H9 (cell line): ENCODE measurements around the gene TDRD3. TPM values are rescaled to one million over a fixed set of nuclear protein-coding genes. Genes with fewer than 3 reads are reported as not detected.

Experiments used
- DNase-seq: peaks from one replicate; pipeline ENCODE4 v3.0.0-alpha.2; 2017
- H2AFZ ChIP-seq: one replicate; pipeline ENCODE4 v1.6.1; 2013; ENCODE audit warnings: mild to moderate bottlenecking, low read length, control low read depth, moderate library complexity
- H2AK5ac ChIP-seq: 2 replicates; pipeline ENCODE4 v1.6.1; 2013; ENCODE audit warnings: low read length, control low read depth, mixed read lengths; ENCODE audit not compliant: insufficient read length
- H2BK120ac ChIP-seq: one replicate; pipeline ENCODE4 v1.6.1; 2013; ENCODE audit warnings: low read depth, mild to moderate bottlenecking, low read length, control low read depth, inconsistent platforms; ENCODE audit not compliant: poor library complexity, severe bottlenecking
- H2BK12ac ChIP-seq: 2 replicates; pipeline ENCODE4 v1.6.1; 2013; ENCODE audit warnings: low read length, control low read depth, mixed read lengths, low read depth; ENCODE audit not compliant: insufficient read length
- H2BK15ac ChIP-seq: 2 replicates; pipeline ENCODE4 v1.6.1; 2013; ENCODE audit warnings: low read depth, low read length, control low read depth
- H2BK20ac ChIP-seq: one replicate; pipeline ENCODE4 v1.6.1; 2013; ENCODE audit warnings: low read depth, mild to moderate bottlenecking, low read length, control low read depth, inconsistent platforms; ENCODE audit not compliant: poor library complexity, severe bottlenecking
- H2BK5ac ChIP-seq: 2 replicates; pipeline ENCODE4 v1.6.1; 2013; ENCODE audit warnings: low read length, control low read depth, mixed read lengths; ENCODE audit not compliant: insufficient read length
- H3K14ac ChIP-seq: 2 replicates; pipeline ENCODE4 v1.6.1; 2013; ENCODE audit warnings: low read length, control low read depth; ENCODE audit not compliant: insufficient read depth
- H3K18ac ChIP-seq: 2 replicates; pipeline ENCODE4 v1.6.1; 2013; ENCODE audit warnings: low read depth, mild to moderate bottlenecking, mixed read lengths, low read length, control low read depth; ENCODE audit not compliant: insufficient read length
- H3K23ac ChIP-seq: 2 replicates; pipeline ENCODE4 v1.6.1; 2013; ENCODE audit warnings: low read length, control low read depth, mixed read lengths, low read depth; ENCODE audit not compliant: insufficient read length
- H3K23me2 ChIP-seq: 2 replicates; pipeline ENCODE4 v1.6.1; 2013; ENCODE audit warnings: low read depth, mild to moderate bottlenecking, mixed read lengths, low read length, control low read depth; ENCODE audit not compliant: insufficient read length, poor library complexity, severe bottlenecking
- H3K27ac ChIP-seq: 2 replicates; pipeline ENCODE4 v1.5.1; 2013; ENCODE audit warnings: low read length, control low read depth, mixed read lengths, low read depth; ENCODE audit not compliant: insufficient read length
- H3K27me3 ChIP-seq: 2 replicates; pipeline ENCODE4 v1.6.1; 2013; ENCODE audit warnings: low read length, control low read depth, inconsistent platforms; ENCODE audit not compliant: insufficient read depth
- H3K4ac ChIP-seq: 2 replicates; pipeline ENCODE4 v1.6.1; 2013; ENCODE audit warnings: low read depth, mild to moderate bottlenecking, control low read depth, inconsistent platforms, low read length, moderate library complexity
- H3K4me1 ChIP-seq: 2 replicates; pipeline ENCODE4 v1.6.1; 2013; ENCODE audit warnings: low read length, control low read depth, inconsistent platforms; ENCODE audit not compliant: insufficient read depth
- H3K4me2 ChIP-seq: 2 replicates; pipeline ENCODE4 v1.6.1; 2013; ENCODE audit warnings: low read length, control low read depth, mixed read lengths; ENCODE audit not compliant: insufficient read length, insufficient read depth
- H3K56ac ChIP-seq: 2 replicates; pipeline ENCODE4 v1.6.1; 2013; ENCODE audit warnings: low read depth, mild to moderate bottlenecking, mixed read lengths, low read length, control low read depth; ENCODE audit not compliant: insufficient read length
- H3K79me1 ChIP-seq: 2 replicates; pipeline ENCODE4 v1.6.1; 2013; ENCODE audit warnings: low read depth, mild to moderate bottlenecking, moderate library complexity, low read length, control low read depth, inconsistent platforms; ENCODE audit not compliant: insufficient read depth, poor library complexity, severe bottlenecking
- H3K79me2 ChIP-seq: 2 replicates; pipeline ENCODE4 v1.6.1; 2013; ENCODE audit warnings: low read length, control low read depth, inconsistent platforms; ENCODE audit not compliant: insufficient read depth
- H3K9ac ChIP-seq: 2 replicates; pipeline ENCODE4 v1.6.1; 2013; ENCODE audit warnings: low read length, control low read depth, mixed read lengths; ENCODE audit not compliant: insufficient read length; ENCODE audit errors: extremely low read depth
- H3K9me3 ChIP-seq: one replicate; pipeline ENCODE4 v1.6.1; 2013; ENCODE audit warnings: low read depth, low read length, inconsistent platforms; ENCODE audit not compliant: control insufficient read depth
- H3T11ph ChIP-seq: one replicate; pipeline ENCODE4 v1.6.1; 2013; ENCODE audit warnings: mild to moderate bottlenecking, low read length, control low read depth, inconsistent platforms
- H4K20me1 ChIP-seq: one replicate; pipeline ENCODE4 v1.6.1; 2013; ENCODE audit not compliant: control insufficient read depth, insufficient read length, insufficient read depth
- H4K5ac ChIP-seq: 2 replicates; pipeline ENCODE4 v1.6.1; 2013; ENCODE audit warnings: low read depth, mild to moderate bottlenecking, mixed read lengths, low read length, control low read depth; ENCODE audit not compliant: insufficient read length
- H4K8ac ChIP-seq: replicated peaks from 2 replicates; pipeline ENCODE4 v1.6.1; 2013; ENCODE audit warnings: low read length, control low read depth, mixed read lengths, low read depth; ENCODE audit not compliant: insufficient read length
- H4K91ac ChIP-seq: 2 replicates; pipeline ENCODE4 v1.6.1; 2013; ENCODE audit warnings: low read depth, mild to moderate bottlenecking, moderate library complexity, mixed read lengths, low read length, control low read depth; ENCODE audit not compliant: insufficient read length
- H3K27ac Mint-ChIP-seq, 3 experiments: 2 replicates in 2 of 3; 3 replicates in 1 of 3; pipeline ENCODE4 v1.8.0; 2020 to 2021; ENCODE audit warnings: mixed read lengths in 3 of 3, mild to moderate bottlenecking in 1 of 3, moderate library complexity in 1 of 3
- H3K27me3 Mint-ChIP-seq: 2 replicates; pipeline ENCODE4 v1.8.0; 2021; ENCODE audit warnings: low read depth, mild to moderate bottlenecking, moderate library complexity, mixed read lengths
- H3K36me3 Mint-ChIP-seq, 3 experiments: 2 replicates in 2 of 3; 3 replicates in 1 of 3; pipeline ENCODE4 v1.8.0; 2020 to 2021; ENCODE audit warnings: low read depth in 3 of 3, mixed read lengths in 3 of 3; ENCODE audit not compliant: insufficient read depth in 1 of 3
- H3K4me1 Mint-ChIP-seq, 2 experiments: 2 replicates each; pipeline ENCODE4 v1.8.0; 2020; ENCODE audit warnings: mixed read lengths in 2 of 2
- H3K4me3 Mint-ChIP-seq, 2 experiments: 2 replicates in 1 of 2; 3 replicates in 1 of 2; pipeline ENCODE4 v1.8.0; 2020 to 2021; ENCODE audit warnings: mild to moderate bottlenecking in 2 of 2, mixed read lengths in 2 of 2, moderate library complexity in 1 of 2
- H3K9me3 Mint-ChIP-seq, 2 experiments: 2 replicates in 1 of 2; 3 replicates in 1 of 2; pipeline ENCODE4 v1.8.0; 2020; ENCODE audit warnings: mild to moderate bottlenecking in 2 of 2, mixed read lengths in 2 of 2, moderate library complexity in 1 of 2
- CTCF ChIP-seq: fragments of 200-600 bp; sonication (generic); conservative IDR thresholded peaks from 3 replicates; pipeline ENCODE4 v1.8.0; 2021; ENCODE audit warnings: antibody characterized with exemption, mild to moderate bottlenecking
- WGBS: extraction: QIAGEN DNeasy Blood & Tissue Kit; methylation state at CpG from one replicate; pipeline ENCODE4 v1.1.7; 2013; ENCODE audit warnings: missing lambda C conversion rate, low lambda C conversion rate, mixed read lengths; ENCODE audit not compliant: insufficient read length; ENCODE audit errors: extremely low coverage; 5-methylcytosine and 5-hydroxymethylcytosine counted together
- total RNA-seq: library from RNA; stranded (reverse); gene quantifications from 2 replicates; pipeline ENCODE4 v1.2.1, GENCODE V29; 2021

The TDRD3 gene
- total RNA-seq, 1 experiment from 2014 or later, result 16.1 TPM

GRCh38 chr13:60574735-60575134 lies 177.7 kb downstream of the TDRD3 start:
- no CpG with 5 or more reads among the region's 5 CpGs for WGBS
- Histone ChIP-seq H4K20me1 (no peaks in the 10 kb centered on the region), H3K4me1 (peaks cover 8% of the 10 kb centered on the region), H3K18ac (no peak overlapping the region), H2BK12ac (no peak overlapping the region), H2BK5ac (no peak overlapping the region), H3K4ac (no peak overlapping the region), H3T11ph (no peak overlapping the region), H2BK15ac (no peak overlapping the region), H3K4me2 (no peak overlapping the region), H3K27ac (no peak overlapping the region), H4K91ac (no peak overlapping the region), H3K14ac (no peak overlapping the region), H3K79me2 (no peaks in the 10 kb centered on the region), H3K27me3 (no peaks in the 10 kb centered on the region), H2AK5ac (no peak overlapping the region), H3K9ac (no peak overlapping the region), H4K8ac (no peak overlapping the region), H4K5ac (no peak overlapping the region), H3K56ac (no peak overlapping the region), H3K9me3 (no peaks in the 10 kb centered on the region), H2BK120ac (no peak overlapping the region), H2BK20ac (no peak overlapping the region), H3K79me1 (no peaks in the 10 kb centered on the region), H3K23ac (no peak overlapping the region), H2AFZ (no peak overlapping the region), H3K23me2 (no peaks in the 10 kb centered on the region)
- Mint-ChIP-seq H3K4me3 (no peak overlapping the region), H3K4me1 (peaks cover 35 to 37% of the 10 kb centered on the region in 2 experiments), H3K27ac (peak overlapping the region in 2 of 3 experiments; percentile 31 to 59; a peak in 3 of 7 replicates), H3K36me3 (peaks cover 7 to 9% (median 7%) of the 10 kb centered on the region in 3 experiments; a peak in 6 of 7 replicates), H3K27me3 (no peaks in the 10 kb centered on the region), H3K9me3 (peaks cover 0 to 2% of the 10 kb centered on the region in 2 experiments; a peak in 3 of 5 replicates)
- no peak for DNase-seq
- TF ChIP-seq CTCF, result 0 out of 3 replicates have a peak, but pooled peaks have one; percentile 11
